Peyer's patch (tissue), 4 donors: ENCODE data around the gene ZNF827. TPM values are rescaled to one million over a fixed set of nuclear protein-coding genes. Genes with fewer than 3 reads are reported as not detected.

Experiments
- DNase-seq, 3 donors: peaks; one replicate each; pipeline ENCODE4 v3.0.0-alpha.2; 2017 to 2019
- H3K27ac ChIP-seq, 4 donors: fragments of 200-600 bp; sonication (generic); one replicate each; pipeline ENCODE4 v1.5.1; 2016 to 2019
- H3K27me3 ChIP-seq, 2 donors: fragments of 200-600 bp; sonication (generic); one replicate each; pipeline ENCODE4 v1.5.1; 2019
- H3K36me3 ChIP-seq, 3 donors: fragments of 200-600 bp; sonication (generic); one replicate each; pipeline ENCODE4 v1.5.1; 2016 to 2019
- H3K4me1 ChIP-seq, 4 donors: fragments of 200-600 bp; sonication (generic); one replicate each; pipeline ENCODE4 v1.5.1; 2016 to 2019
- H3K4me3 ChIP-seq, 4 donors: fragments of 200-600 bp; sonication (generic); 1 replicate in 3 of 4; 2 replicates in 1 of 4; pipeline ENCODE4 v1.5.1; 2016 to 2019; ENCODE audit warnings: mild to moderate bottlenecking in 1 of 4
- H3K9me3 ChIP-seq, 4 donors: fragments of 200-600 bp; sonication (generic); one replicate each; pipeline ENCODE4 v1.5.1; 2016 to 2019; ENCODE audit warnings: mild to moderate bottlenecking in 1 of 4
- POLR2A ChIP-seq, 2 donors: fragments of 450-650 bp; IDR thresholded peaks; one replicate each; pipeline ENCODE4 v1.5.1; 2017; ENCODE audit warnings: antibody characterized with exemption in 2 of 2, mild to moderate bottlenecking in 2 of 2, moderate library complexity in 2 of 2
- total RNA-seq, 4 donors: library from RNA; depleted of rRNA; stranded (reverse); fragments of >200 nt; gene quantifications; one replicate each; pipeline ENCODE4 v1.1.0, GENCODE V29; 2016
- TF ChIP-seq, protein P1 (sequence below), 6 experiments: fragments of 450-650 bp in 4 of 6; fragments of 200-600 bp in 2 of 6; sonication (generic) in 1 of 6; IDR thresholded peaks; one replicate each; pipeline ENCODE4 v1.5.1; 2017 to 2019; ENCODE audit warnings: antibody characterized with exemption in 6 of 6, mild to moderate bottlenecking in 3 of 6, moderate library complexity in 1 of 6

The ZNF827 gene
- total RNA-seq, 4 donors from 2014 or later: 46.3 to 206 (median 60.5) TPM

DNA sequence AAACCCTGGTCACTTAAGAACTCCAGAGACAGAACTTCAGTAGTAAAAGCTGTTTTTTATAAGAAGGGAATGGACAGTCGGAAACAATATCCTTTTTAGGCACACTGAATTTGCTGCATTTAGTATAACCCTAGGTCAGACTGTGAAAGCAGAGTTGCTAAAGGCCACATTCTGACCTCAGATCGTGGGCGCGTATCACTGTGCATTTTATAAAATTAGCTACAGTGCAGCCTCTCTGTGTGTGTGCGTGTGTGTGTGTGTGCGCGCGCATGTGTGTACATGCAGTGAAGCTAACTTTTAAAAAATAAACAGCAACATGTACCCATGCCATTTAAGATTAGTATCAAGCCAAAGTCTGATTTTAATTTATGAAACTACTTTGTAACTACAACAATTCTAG is 8.0 kb downstream of the ZNF827 start:
- DNase-seq: no peak
- TF ChIP-seq, protein P1, sequence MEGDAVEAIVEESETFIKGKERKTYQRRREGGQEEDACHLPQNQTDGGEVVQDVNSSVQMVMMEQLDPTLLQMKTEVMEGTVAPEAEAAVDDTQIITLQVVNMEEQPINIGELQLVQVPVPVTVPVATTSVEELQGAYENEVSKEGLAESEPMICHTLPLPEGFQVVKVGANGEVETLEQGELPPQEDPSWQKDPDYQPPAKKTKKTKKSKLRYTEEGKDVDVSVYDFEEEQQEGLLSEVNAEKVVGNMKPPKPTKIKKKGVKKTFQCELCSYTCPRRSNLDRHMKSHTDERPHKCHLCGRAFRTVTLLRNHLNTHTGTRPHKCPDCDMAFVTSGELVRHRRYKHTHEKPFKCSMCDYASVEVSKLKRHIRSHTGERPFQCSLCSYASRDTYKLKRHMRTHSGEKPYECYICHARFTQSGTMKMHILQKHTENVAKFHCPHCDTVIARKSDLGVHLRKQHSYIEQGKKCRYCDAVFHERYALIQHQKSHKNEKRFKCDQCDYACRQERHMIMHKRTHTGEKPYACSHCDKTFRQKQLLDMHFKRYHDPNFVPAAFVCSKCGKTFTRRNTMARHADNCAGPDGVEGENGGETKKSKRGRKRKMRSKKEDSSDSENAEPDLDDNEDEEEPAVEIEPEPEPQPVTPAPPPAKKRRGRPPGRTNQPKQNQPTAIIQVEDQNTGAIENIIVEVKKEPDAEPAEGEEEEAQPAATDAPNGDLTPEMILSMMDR (IDR thresholded peaks at IDR 0.05): no peak
- TF ChIP-seq POLR2A (IDR thresholded peaks at IDR 0.05): no peak
- no peaks in the 10 kb centered on the region for H3K36me3 ChIP-seq
- no peak overlapping the region for H3K27ac ChIP-seq
- H3K4me3 ChIP-seq: no peak overlapping the region
- no peaks in the 10 kb centered on the region for H3K9me3 ChIP-seq
- peaks cover 0 to 21% (median 0%) of the 10 kb centered on the region in 4 donors for H3K4me1 ChIP-seq
- no peaks in the 10 kb centered on the region for H3K27me3 ChIP-seq

DNA sequence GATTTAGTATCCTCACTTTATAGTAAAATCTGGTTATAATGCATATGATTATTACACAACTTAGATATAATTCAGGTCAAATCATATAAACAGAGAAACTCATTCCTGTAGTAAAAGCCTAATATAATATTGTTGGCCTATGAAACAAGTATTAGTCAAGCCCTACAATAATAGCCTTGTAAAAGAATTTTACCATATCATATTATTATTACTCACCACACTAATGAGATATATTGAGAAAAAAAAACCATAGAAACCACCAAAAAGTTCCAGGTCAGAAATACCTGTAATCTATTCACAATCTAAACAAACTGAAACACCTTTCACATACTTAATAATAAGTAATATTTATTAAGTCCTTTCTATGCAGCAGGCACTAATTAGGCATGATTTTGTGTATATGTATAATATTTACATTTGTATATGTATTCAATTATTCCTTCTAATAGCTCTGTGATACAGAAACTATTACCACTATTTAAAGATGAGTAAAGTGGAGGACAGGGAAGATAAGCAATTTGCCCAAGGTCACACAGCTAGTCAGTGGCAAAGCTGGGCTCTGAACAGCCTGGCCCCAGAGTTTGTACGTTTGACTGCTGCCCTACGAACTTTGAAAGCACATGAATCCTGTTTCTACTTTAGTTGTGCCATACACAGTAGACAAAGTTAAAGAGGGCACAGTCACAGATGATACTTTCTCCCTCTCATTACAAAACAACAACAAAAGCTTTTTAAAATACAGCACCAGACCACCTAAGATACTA is 9.0 kb downstream of the ZNF827 start:
- Histone ChIP-seq H3K36me3 (no peaks in the 10 kb centered on the region), H3K4me3 (no peak overlapping the region), H3K9me3 (no peaks in the 10 kb centered on the region), H3K27me3 (no peaks in the 10 kb centered on the region), H3K4me1 (peaks cover 0 to 11% (median 0%) of the 10 kb centered on the region in 4 donors), H3K27ac (no peak overlapping the region)
- no peak for DNase-seq
- TF ChIP-seq POLR2A (IDR thresholded peaks at IDR 0.05): no peak
- TF ChIP-seq, protein P1 (IDR thresholded peaks at IDR 0.05): no peak

DNA sequence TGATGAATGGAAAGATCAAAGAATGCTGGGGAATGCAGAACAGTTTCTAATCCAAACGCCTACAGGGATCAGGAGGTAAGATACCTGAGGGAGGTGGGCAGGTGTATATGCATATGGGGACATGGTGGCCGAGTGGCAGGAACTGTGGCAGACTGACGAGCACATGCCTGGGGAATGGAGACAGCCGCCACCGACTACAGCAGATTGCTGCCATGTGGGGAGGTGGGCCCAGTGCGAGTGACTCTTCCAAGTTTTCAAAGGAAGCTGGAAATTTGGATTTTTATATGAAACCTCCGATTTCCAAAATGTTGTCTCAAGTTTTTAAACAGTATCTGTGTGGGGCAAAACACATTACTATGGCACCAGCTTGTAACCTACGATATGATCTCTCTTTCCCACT is 9.9 kb downstream of the ZNF827 start:
- Histone ChIP-seq H3K36me3 (no peaks in the 10 kb centered on the region), H3K9me3 (no peaks in the 10 kb centered on the region), H3K27ac (no peak overlapping the region), H3K4me1 (peaks cover 0 to 8% (median 0%) of the 10 kb centered on the region in 4 donors), H3K4me3 (no peak overlapping the region), H3K27me3 (no peaks in the 10 kb centered on the region)
- no peak for DNase-seq
- TF ChIP-seq, protein P1 (IDR thresholded peaks at IDR 0.05): no peak
- TF ChIP-seq POLR2A (IDR thresholded peaks at IDR 0.05): no peak

DNA sequence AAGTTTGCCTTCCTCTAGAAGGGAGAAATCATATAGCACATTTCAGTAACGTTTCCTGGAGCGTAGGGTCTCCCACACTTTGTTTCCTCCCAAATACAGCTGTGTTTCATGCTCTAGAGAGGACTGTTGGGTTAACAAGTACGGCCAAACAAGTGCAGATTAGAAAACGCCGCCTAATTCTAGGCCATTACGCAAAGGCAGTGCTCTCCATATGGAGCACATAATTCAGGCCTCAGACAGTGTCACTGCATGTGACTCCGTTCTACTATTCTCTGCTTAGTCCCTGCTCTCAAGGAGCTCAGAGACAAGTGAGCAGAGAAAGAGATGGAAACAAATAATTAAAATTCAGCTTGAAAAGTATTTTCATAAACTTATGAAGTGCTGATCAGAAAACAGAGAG is 11.6 kb downstream of the ZNF827 start:
- no peak for DNase-seq
- peaks cover 0 to 8% (median 0%) of the 10 kb centered on the region in 4 donors for H3K4me1 ChIP-seq
- no peak overlapping the region for H3K27ac ChIP-seq
- H3K36me3 ChIP-seq: no peaks in the 10 kb centered on the region
- no peaks in the 10 kb centered on the region for H3K27me3 ChIP-seq
- no peaks in the 10 kb centered on the region for H3K9me3 ChIP-seq
- TF ChIP-seq POLR2A (IDR thresholded peaks at IDR 0.05): no peak
- TF ChIP-seq, protein P1 (IDR thresholded peaks at IDR 0.05): no peak
- H3K4me3 ChIP-seq: no peak overlapping the region

DNA sequence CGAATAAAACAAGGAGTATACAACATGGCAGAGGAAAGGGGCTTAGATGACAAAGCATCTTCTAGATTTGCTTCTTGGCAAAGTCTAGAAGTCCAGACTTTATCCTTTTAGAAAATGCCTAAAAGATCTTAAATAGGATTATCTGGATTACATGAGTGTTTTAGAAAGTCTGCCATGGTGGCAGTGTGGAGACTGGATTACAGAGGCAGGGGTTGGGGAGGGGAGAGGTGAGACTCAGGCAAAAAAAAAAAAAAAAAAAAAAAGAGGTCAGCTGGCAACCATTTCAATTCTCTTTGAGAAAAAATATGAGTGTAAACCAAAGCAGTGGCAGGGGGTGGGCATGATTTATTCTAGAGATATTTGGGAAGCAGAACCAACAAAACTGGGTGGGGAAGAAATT is 17.4 kb downstream of the ZNF827 start:
- H3K27me3 ChIP-seq: no peaks in the 10 kb centered on the region
- no peak for TF ChIP-seq POLR2A (IDR thresholded peaks at IDR 0.05)
- TF ChIP-seq, protein P1 (IDR thresholded peaks at IDR 0.05): no peak
- H3K4me1 ChIP-seq: no peaks in the 10 kb centered on the region
- no peaks in the 10 kb centered on the region for H3K36me3 ChIP-seq
- H3K9me3 ChIP-seq: no peaks in the 10 kb centered on the region
- no peak for DNase-seq
- no peak overlapping the region for H3K27ac ChIP-seq
- H3K4me3 ChIP-seq: no peak overlapping the region
